Vagina (tissue), 2 donors: ENCODE data around the gene TH.

Experiments used
- POLR2A ChIP-seq, 2 donors: fragments of 450-650 bp; IDR thresholded peaks; one replicate each; pipeline ENCODE4 v1.6.1; 2017; ENCODE audit warnings: antibody characterized with exemption in 2 of 2, mild to moderate bottlenecking in 2 of 2, moderate library complexity in 2 of 2
- POLR2AphosphoS5 ChIP-seq, 2 donors: sonication (generic); formaldehyde crosslinking; IDR thresholded peaks; one replicate each; pipeline ENCODE4 v1.9.0; 2017; ENCODE audit warnings: antibody characterized with exemption in 2 of 2, mild to moderate bottlenecking in 2 of 2, low read depth in 1 of 2; ENCODE audit not compliant: insufficient read depth in 1 of 2
- TF ChIP-seq, protein P1 (sequence below), 3 experiments: fragments of 450-650 bp in 2 of 3; fragments of 200-600 bp in 1 of 3; sonication (generic) in 1 of 3; IDR thresholded peaks; one replicate each; pipeline ENCODE4 v1.5.1; 2017 to 2019; ENCODE audit warnings: antibody characterized with exemption in 3 of 3, mild to moderate bottlenecking in 2 of 3, moderate library complexity in 2 of 3

DNA sequence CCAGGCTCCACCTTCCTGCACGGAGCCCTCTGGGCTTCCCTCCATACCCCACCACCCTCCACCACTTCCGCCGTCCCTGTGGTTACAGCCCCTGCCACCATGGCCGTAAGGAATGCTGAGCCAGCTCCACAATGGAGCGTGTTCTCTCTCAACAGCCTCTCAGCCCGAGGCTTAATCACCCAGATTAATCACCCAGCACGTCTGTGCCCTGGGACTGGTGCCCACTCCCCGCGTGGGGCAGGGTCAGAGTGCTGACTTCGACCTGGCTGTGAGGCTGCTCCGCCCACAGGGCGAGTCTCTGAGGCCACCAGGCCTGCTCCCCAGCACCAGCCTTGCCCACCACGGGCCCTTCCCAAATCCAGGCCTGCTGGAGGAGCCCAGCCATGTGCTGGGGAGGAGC lies 4.0 kb upstream of the TH start:
- TF ChIP-seq POLR2A (IDR thresholded peaks at IDR 0.05) (no peak), POLR2AphosphoS5 (IDR thresholded peaks at IDR 0.05; ENCODE audit: insufficient read depth in 1 of 2, low read depth in 1 of 2) (no peak)
- TF ChIP-seq, protein P1, sequence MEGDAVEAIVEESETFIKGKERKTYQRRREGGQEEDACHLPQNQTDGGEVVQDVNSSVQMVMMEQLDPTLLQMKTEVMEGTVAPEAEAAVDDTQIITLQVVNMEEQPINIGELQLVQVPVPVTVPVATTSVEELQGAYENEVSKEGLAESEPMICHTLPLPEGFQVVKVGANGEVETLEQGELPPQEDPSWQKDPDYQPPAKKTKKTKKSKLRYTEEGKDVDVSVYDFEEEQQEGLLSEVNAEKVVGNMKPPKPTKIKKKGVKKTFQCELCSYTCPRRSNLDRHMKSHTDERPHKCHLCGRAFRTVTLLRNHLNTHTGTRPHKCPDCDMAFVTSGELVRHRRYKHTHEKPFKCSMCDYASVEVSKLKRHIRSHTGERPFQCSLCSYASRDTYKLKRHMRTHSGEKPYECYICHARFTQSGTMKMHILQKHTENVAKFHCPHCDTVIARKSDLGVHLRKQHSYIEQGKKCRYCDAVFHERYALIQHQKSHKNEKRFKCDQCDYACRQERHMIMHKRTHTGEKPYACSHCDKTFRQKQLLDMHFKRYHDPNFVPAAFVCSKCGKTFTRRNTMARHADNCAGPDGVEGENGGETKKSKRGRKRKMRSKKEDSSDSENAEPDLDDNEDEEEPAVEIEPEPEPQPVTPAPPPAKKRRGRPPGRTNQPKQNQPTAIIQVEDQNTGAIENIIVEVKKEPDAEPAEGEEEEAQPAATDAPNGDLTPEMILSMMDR (IDR thresholded peaks at IDR 0.05): no peak
